Ammon's horn (tissue), 1 donor: ENCODE measurements around the gene MYBPHL.
A peak's percentile ranks its signal among the peaks of the same experiment; 100 is the strongest.

ENCODE experiments used
- DNase-seq: peaks from one replicate; pipeline ENCODE4 v3.0.0-alpha.2; 2016; ENCODE audit warnings: low spot score

Gene MYBPHL

DNA sequence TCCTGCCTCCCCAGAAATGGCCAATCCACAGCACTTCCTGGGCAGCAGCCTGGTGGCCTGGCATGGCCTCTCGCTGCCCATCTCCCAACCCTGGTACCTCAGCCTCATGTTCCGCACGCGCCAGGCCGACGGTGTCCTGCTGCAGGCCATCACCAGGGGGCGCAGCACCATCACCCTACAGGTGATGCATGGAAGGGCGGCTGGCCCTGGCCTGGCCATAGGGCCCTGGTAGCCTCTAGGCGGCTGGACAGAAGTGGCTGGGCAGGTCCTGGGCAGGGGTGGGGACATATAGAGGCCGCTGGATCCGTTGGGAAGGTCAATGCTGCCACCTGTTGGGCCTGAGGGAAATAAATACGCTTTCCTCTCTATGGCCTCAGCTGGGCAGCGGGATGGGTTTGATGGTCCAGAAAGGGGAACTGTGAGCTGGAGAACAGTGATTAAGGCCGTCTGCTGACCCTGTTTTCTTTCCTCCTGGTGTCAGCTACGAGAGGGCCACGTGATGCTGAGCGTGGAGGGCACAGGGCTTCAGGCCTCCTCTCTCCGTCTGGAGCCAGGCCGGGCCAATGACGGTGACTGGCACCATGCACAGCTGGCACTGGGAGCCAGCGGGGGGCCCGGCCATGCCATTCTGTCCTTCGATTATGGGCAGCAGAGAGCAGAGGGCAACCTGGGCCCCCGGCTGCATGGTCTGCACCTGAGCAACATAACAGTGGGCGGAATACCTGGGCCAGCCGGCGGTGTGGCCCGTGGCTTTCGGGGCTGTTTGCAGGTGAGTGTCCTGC lies 43.0 kb downstream of the MYBPHL start:
- DNase-seq = peak; percentile 93

DNA sequence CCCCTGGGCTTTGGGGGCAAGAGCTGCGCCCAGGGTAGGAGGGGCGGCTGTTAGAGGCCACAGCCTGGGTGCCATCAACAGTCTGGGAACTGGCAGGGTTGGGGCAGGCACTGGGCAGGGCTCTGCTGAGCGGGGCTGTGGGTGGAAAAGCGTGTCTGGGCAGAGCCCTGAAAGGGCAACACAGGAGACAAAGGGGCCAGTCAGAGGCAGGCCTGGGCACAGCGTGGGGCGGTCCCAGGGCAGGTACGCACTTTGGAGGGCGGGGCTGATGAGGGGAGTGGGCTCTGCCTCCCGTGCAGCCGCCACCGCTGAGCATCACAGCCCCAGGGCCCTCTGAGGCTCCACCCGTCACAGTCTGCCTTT lies 43.6 kb downstream of the MYBPHL start:
- DNase-seq = no peak

DNA sequence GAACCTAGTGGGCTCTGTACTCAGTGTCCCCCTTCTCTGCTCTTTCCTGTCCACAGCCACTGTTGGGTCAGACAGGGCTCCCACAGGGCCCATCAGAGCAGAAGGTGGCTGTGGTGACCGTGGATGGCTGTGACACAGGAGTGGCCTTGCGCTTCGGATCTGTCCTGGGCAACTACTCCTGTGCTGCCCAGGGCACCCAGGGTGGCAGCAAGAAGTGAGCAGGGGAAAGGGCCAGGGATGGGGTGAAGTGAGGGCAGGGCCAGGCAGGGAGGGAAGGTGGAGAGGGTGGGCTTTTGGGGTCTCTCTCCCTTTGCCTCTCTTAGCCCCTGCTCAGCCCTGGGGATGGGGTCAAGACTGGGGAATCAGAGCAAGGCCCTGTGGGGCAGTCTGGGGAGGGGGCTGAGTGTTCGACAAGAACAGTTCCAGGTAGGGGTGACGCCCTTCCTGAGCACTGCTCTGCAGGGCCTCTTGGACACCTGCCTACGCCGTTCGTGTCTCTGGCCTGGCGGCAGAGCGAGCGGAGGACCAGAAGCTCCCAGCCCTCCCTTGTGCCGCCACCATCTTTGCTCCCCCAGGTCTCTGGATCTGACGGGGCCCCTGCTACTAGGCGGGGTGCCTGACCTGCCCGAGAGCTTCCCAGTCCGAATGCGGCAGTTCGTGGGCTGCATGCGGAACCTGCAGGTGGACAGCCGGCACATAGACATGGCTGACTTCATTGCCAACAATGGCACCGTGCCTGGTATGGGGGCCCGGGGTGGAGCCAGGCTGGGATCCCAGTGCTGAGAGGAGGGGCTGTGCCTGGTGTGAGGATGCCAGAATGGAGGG lies 44.4 kb downstream of the MYBPHL start:
- DNase-seq = no peak

DNA sequence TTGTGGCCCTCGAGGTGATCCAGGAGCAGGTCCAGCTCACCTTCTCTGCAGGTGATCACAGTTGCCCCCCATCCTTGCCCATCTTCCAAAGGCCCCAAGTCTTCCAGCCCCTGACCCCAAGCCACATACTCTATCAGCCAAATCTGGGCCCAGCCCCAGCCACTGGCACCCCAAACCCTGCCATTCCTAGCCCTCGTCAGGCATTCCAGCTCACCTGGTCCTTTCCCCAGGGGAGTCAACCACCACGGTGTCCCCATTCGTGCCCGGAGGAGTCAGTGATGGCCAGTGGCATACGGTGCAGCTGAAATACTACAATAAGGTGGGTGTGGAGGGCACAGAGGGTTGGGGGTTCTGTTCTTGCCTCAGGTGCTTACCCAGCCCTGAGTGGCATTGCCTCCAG lies 45.2 kb downstream of the MYBPHL start:
- no peak for DNase-seq

DNA sequence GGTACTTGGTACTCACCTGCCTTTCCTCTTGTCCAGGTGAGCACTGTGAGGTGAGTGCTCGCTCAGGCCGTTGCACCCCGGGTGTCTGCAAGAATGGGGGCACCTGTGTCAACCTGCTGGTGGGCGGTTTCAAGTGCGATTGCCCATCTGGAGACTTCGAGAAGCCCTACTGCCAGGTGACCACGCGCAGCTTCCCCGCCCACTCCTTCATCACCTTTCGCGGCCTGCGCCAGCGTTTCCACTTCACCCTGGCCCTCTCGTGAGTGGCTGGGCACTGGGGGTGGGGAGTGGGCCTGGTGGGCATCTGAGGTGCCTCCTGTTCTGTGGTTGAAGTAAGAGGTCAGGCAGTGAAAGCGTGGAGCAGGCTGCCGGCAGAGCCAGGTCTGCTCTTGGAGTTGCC lies 45.8 kb downstream of the MYBPHL start:
- DNase-seq = no peak

DNA sequence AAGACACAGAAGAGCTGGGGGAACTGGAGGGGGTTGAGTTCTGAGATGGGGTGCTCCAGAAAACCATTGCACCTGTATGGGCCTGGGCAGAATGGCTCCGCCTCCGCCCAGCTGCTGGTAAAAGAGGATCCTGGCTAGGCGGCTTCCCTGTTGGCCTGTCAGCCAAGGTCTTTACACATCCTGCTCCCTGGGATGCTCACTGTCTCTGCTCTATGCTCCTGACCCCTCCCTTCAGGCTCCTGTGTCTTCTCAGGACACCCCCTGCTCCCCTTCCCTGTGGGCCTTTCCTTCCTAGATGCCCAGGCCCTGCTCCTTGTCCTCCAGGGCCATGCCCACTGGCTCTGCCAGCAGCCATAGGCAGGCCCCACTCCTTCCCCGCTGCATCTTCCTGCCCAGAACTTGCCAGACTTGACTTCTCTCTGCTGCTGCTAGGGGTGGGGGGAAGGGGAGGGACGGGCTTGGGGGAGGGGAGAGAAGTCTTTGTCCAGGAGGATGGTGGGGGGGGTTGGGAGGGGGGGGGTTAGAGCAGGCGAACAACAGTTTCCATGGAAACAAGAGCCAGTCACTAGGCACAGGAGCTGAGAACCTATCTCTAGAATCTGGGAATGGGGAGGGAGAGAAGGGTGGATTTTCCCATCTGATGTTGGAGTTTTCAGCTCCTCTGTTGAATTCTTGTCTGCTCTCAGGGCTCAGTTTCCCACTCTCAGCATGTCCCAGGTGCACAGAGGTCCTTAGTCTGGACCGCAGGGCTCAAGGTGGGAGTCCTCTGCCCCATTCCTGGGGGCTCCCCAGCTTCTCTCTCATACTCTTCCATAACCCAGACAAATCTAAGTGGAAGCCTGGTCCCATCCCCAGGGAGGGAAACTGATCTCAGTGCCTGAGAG lies 46.9 kb downstream of the MYBPHL start:
- no peak for DNase-seq

DNA sequence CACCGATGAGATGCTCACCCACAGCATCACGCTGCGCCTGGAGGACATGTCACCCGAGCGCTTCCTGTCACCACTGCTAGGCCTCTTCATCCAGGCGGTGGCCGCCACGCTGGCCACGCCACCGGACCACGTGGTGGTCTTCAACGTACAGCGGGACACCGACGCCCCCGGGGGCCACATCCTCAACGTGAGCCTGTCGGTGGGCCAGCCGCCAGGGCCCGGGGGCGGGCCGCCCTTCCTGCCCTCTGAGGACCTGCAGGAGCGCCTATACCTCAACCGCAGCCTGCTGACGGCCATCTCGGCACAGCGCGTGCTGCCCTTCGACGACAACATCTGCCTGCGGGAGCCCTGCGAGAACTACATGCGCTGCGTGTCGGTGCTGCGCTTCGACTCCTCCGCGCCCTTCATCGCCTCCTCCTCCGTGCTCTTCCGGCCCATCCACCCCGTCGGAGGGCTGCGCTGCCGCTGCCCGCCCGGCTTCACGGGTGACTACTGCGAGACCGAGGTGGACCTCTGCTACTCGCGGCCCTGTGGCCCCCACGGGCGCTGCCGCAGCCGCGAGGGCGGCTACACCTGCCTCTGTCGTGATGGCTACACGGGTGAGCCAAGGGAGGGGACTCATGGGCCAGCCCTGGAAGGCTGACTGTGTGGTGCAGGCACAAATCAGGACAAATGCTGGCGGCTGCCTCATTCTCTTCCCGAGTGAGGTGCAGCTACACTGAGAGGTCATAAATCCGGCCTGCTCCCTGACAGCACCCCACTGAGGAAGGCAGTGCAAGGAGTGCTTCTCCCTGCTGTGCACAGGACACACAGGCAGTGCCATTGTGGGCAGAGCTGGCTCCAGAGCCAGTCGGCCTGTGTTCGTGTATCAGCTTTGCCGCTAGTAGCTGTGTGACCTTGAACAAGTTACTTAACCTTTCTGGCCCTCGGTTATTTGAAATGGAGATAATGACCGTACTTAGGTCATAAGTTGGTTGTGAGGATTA lies 48.0 kb downstream of the MYBPHL start:
- no peak for DNase-seq

DNA sequence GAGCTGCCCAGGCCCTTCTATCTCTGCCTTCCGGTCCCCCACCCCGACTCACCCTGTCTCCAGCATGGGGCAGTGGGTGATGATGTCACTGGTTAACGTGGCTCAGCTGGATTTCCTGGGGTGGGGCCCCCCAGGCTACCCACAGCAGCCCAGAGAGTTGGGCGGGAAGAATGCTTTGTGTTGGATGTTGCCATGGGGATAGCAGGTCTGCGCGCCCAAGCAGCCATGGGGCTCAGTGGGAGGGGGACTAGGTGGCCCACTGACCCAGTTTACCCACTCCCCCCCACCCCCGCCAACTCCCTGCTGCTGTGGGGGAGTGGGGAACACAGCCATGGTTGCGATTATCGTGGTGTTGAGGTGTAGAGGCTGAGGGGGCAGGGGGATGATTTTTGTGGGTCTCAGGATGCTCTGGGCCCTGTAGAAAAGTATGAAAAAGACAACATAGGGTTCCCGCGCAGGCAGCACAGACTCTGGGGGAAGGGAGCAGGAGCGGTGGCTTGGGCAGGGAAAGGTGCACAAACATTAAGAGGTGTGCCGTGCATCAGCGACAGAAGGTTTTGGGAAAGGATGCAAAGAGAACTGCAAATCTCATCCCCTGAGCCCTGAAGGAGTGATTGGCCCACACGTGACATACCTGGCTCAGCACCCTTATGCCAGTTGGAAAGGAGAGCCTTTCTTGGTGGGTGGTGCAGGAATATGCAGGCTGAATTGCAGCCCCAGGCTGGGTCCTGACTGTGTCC lies 49.0 kb downstream of the MYBPHL start:
- no peak for DNase-seq

DNA sequence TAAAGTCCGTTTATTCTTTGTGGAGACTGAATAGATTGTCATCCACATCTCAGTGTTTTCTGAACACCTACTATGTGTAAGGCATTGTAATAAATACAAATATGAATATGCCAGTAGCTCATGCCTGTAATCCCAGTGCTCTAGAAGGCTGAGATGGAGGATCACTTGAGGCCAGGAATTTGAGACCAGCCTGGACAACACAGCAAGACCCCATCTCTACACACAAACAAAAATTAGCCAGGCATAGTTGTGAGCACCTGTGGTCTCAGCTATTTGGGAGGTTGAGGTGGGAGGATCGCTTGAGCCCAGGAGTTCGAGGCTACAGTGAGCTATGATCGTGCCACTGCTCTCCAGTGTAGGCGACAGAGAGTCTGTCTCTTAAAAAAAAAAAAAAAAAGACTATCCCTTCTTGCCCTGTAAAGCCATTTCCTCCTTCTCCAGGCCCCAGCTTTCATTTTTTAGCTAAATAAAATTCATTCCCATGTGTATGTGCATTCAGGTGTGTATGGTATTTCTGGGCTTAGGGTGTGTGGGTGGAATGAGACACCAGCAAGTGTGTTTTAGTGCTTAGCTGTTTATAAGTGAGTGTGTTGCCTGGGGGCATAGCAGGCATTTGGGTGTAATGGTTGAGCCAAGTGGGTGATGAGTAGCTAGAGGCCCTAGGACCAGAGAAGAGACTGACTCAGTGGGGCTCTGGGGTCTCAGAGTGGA lies 49.7 kb downstream of the MYBPHL start:
- DNase-seq = no peak

DNA sequence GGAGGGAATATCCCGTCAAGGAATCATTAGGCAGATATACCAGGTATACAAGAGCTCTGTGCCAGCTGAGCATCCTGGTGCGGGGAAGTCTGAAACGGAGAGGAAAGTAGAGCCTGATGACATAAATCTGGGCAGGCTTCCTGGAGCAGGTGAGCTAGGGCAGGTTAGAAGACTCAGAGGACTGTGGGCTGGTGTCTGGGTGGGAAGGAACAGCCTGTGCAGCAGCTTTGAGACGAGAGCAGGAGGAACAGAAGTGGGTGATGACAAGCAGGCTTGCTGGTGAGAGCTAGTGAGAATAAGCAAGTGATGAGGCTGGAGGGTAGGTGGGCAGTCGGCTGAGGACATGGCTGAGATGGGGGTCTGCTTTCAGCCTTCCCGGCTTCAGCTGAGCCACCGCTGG lies 50.7 kb downstream of the MYBPHL start:
- DNase-seq = no peak

DNA sequence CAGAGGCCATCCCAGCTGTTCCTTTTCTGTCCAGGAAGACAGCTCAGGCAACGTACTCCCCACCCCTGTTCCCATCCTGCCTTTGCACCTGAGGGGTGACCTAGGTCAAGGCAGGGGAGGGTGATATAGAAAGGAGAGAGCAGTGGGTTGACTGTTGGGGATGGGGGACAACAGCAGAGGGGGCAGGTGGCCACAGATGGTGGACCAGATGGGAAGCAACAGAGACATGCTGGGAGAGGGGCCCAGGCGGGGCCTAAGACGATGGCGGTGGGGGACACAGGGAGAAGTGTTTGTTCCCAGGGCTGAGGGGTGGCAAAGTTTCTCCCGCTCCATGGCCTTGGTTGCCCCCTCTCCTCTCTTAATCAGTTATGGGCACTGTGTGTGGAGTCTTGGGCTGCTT lies 51.1 kb downstream of the MYBPHL start:
- DNase-seq = no peak

DNA sequence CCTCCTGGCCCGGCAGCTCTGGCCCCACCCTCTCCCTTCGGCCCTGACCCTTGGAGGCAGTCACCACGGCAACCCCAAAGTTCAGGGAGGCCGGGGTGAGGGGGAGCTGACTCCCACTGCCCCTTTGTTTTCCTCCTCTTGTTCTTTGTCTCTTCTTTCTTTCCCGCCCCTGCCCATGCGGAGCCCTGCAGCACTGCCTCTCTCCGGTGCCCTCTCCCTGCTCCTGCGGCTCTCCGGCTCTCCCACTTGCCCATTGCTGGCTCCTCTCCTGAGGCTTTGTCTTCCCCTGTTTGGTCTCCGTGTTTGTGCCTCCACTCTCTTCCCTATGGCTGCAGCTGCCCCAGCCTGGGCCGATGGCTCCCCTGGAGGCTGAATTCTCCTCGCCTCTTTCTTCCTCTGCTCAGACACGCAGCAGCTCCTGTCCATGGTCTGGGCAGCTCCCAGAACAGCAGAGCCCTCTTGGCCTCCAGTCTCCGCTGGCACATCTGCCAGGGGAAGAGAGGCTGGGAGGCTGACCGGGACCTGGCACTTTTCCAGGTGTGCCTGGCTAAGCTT lies 51.6 kb downstream of the MYBPHL start:
- DNase-seq = no peak

DNA sequence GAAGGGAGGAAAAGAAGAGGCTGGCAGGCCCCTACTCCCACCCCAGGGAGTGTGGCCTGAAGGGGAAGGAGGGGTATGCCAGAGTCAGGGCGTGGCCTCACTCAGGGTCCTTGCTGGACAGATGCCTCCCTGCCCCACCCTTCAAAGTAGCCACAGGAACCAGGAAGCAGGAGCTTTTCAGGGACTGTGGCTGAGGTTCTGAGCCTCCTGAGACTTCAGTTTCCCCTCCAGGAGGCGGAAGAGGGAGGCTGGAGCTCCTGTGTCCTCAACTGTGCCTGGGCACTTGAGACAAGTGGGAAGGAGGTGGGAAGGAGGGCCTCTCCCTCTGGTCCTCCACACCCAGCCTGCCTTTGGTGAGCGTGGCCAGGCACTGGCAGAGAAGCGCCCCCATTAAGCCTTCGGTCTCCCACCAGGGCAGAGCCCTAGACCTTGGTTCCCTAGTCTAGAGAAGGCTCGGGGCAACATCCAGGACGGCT lies 52.2 kb downstream of the MYBPHL start:
- no peak for DNase-seq

DNA sequence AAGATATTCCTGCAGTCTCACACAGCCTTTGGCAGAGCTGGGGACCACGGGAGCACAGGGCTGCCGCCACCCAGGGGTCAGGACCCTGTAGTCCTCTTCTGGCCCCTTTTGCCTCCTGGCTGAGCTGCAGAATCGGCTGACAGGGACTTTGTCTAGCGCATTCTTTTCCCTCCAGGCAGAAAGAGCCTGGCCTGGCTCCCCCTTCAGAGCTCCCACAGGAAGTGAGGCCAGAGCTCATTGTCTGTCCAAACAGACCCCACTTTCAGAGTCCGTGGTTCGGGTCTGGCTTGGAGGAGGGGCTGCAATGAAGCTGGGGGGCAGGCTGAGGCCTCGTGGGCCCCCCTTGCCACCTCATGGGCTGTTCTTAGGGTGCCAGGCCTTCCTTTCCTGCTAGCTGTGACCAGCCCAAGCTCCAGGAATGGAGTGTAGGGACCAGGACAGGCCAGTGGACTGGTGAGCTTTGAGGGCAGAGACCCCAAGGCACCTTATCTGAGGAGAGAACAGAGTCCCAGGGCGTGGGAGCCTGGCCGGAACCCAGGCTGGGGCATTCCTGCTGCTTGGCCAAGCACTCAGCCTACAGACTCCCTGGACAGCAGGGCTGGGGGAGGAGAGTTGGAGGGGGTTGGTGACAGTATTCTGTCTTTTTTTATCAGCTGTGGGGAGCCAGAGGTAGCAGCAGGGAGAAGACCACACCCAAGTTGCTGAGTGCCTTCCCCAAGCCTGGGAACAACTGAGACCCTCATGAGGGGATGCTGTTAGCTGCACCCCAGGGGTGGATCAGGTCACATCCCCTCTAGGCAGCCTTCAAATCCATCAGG lies 52.8 kb downstream of the MYBPHL start:
- DNase-seq = no peak

DNA sequence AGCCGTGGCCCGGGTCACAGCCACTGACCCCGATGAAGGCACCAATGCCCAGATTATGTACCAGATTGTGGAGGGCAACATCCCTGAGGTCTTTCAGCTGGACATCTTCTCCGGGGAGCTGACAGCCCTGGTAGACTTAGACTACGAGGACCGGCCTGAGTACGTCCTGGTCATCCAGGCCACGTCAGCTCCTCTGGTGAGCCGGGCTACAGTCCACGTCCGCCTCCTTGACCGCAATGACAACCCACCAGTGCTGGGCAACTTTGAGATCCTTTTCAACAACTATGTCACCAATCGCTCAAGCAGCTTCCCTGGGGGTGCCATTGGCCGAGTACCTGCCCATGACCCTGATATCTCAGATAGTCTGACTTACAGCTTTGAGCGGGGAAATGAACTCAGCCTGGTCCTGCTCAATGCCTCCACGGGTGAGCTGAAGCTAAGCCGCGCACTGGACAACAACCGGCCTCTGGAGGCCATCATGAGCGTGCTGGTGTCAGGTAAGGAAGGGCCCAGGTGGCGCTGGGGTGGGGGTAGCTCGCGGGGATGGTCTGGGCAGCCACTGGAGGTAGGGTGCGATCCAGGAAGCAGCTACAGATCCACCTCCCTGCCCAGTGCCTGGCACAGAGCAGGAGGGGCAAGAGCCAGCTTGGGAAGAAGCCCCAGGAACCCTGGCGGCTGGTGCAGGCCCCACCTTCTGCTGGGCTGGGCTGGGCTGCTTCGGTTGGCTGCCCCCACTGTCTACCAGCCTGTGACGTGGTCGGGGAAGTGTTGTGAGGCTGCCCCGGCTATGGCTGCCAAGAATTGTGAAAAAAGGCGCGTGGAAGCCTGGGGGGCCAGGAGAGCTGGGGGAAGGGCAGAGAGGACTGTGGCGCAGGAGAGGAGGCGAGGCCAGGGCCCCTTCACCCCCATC lies 53.7 kb downstream of the MYBPHL start:
- DNase-seq = peak; percentile 94

DNA sequence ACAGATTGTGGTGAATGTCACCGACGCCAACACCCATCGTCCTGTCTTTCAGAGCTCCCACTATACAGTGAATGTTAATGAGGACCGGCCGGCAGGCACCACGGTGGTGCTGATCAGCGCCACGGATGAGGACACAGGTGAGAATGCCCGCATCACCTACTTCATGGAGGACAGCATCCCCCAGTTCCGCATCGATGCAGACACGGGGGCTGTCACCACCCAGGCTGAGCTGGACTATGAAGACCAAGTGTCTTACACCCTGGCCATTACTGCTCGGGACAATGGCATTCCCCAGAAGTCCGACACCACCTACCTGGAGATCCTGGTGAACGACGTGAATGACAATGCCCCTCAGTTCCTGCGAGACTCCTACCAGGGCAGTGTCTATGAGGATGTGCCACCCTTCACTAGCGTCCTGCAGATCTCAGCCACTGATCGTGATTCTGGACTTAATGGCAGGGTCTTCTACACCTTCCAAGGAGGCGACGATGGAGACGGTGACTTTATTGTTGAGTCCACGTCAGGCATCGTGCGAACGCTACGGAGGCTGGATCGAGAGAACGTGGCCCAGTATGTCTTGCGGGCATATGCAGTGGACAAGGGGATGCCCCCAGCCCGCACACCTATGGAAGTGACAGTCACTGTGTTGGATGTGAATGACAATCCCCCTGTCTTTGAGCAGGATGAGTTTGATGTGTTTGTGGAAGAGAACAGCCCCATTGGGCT lies 54.5 kb downstream of the MYBPHL start:
- no peak for DNase-seq
